GM21619 (cell line): ENCODE measurements around the gene ZNF681.
A peak's percentile ranks its signal among the peaks of the same experiment; 100 is the strongest.
"Not testable (repeated sequence)": the region's sequence is repeated elsewhere in the genome, so short reads cannot be mapped to it uniquely, and the experiment has no call there.

Source experiments
- ATAC-seq: cut with Tn5 transposase; IDR thresholded peaks from one replicate; pipeline ENCODE4 v1.9.1; 2021; ENCODE audit not compliant: unreplicated experiment

Gene ZNF681

DNA sequence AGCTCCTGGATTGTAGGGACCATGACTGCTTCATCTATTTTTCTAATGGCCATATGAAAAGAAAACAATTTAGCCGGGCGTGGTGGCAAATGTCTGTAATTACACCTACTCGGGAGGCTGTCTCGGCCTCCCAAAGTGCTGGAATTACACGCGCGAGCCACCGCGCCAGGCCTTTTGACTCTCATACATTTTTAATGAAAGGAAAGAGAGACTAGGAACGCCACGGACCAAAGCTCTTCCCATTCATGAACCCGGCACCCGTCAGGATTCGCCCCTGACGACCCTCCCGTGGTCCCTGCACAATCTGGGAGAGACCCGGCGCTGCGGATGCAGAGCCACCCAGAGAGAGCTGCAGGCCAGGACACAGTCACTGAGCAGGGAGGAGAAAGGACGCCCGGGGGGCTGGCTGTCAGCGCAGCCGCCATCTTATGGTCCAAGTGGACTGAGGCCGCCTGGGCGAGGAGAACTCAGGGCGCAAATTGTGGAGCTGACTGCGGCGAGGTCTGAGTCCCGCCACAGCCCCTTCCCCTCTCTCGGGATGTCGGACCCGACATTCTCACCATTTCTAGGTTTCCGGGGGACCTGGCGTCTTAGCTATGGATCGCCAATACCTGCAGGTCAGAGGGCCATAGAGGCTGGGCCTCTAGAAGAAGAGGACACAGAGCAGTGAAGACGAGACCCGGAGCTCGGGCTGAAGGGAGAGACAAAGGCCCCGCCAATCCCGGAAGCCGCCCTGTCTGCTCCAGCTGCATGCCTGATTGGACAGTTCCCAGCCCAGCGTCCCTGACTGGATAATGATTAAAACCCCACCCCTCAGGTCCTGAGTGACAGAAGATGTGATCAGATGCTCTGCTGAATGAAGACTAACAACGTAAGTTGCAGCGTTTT, at the start of gene ZNF681:
Gene ZNF681 (minus strand): TSS at position 705 of the 888 bp plus-strand sequence. CDS start 142 bp downstream, at position 563.
- peak; percentile 78 for ATAC-seq

DNA sequence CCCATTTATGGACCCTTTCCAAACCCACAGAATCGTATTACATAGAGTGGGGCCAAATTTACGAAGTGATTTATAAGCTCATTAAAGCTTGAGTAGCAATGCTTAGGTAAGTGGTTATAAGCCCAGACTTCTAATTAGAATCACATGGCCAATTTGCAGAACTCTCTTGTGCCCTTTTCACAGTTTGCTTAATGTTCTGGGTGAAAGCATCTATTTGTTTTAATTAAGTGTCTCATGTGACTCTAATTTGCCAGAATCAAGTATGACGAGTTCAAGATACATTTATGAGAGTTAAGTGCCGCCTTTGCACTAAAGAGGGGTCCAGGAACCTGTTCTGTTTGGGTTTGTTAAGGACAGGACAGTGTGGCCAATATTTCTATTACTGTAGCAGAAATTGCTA, 46.0 kb upstream of the ZNF681 start:
- ATAC-seq: no peak

DNA sequence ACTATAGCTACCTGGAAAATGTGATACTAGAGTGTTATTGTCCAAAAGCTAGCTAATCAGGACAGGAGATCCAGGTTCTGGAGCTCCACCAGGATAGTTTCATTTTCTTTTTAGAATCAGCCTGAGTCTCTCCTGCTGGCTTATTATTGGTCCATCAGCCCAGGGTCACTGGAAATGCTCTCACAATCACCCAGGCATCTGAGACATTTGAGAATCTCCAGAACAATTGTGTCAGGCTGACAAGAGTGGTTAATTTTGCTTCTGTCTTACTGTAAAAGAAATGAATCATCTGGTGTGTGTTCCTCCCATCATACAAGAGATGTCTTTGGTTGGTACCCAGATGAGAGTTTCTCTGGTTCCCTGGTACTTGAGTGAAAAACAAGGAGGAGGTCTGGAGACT, 43.6 kb upstream of the ZNF681 start:
- ATAC-seq: no peak

DNA sequence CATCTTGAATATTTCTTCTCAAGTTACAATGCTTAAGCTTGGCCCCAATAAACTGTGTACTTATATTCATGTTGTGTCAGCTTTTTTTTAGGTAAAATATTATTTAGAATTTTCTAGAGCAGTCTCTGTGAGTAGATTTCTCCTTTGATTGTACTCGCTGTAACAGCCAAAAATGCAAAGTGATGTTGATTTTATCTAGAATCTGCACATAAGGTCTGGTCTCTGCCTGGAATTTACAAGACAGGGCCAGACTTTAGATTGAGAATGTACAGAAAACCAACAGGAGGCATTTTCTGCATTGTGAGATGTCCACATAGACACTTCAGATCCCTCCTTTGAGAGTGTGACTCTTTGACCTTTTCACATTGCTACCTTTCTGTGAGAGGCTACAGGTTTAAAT, 43.1 kb upstream of the ZNF681 start:
- ATAC-seq: no peak

DNA sequence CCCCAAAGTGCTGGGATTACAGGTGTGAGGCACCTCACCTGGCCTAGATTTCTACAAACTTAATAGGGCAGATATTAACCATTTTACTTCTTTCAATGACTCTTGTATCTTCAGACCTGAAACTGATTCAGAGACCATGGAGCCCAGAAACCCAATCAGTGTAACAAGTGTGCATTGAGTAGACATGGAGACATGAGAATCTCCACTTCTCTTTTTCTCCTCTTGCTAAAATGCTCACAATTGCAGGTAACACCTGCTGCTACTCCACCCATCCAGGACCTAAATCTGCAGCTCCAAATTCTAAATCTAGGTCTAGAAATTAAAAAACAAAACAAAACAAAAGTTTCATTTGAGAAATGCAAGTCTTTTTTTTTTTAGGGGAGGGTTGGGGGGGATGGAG, 42.2 kb upstream of the ZNF681 start:
- ATAC-seq: no peak

DNA sequence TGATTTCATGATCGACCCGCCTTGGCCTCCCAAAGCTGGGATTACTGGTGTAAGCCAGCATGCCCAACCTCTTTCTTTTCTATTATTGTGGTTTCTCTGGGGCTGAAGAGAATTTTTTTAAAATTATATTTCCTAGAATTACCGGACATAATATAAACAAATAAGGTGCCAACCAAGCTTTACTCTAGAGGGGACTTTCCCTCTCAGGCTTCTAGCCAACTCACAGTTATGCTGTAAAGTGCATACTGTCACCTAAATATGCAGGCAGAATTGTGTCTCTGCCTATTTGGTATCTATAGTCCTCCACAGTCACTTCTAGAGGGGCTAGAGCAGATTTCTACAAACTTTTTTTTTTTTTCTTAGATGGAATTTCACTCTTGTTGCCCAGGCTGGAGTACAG, 41.6 kb upstream of the ZNF681 start:
- ATAC-seq: no peak

DNA sequence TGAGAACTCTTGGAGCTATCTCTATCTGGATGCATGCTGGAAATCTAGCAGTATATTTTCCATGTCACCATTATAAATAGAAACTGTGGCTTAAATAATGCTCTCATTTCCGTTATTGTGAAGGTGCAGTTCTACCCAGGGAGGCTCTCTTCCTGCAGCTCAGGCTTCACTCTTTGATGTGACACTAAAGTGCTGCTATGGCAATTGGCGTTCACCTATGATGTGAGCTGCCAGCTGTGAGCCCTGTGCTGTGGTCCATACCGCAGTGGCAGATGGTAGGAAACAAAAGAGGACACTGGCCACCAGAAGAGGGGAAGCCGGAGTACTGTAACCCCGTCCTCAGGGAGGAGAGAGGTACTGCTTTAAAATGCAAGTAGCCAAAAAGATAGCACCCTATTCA, 40.6 kb upstream of the ZNF681 start:
- no peak for ATAC-seq

DNA sequence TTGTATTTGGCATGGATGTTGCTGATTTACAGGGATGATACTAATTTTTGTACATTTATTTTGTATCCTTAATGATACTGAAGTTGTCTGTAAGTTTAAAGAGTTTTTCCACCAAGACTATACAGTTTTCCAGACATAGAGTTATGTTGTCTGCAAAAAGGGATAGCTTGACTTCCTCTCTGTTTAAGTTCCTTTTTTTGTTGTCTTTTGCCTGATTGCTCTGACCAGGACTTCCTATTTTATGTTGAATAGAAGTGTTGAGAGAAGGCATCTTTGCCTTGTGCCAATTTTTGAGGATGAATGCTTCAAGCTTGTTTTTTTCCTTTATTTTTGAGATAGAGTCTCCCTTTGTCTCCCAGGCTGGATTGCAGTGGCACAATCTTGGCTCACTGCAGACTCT, 36.8 kb upstream of the ZNF681 start:
- ATAC-seq: no peak

DNA sequence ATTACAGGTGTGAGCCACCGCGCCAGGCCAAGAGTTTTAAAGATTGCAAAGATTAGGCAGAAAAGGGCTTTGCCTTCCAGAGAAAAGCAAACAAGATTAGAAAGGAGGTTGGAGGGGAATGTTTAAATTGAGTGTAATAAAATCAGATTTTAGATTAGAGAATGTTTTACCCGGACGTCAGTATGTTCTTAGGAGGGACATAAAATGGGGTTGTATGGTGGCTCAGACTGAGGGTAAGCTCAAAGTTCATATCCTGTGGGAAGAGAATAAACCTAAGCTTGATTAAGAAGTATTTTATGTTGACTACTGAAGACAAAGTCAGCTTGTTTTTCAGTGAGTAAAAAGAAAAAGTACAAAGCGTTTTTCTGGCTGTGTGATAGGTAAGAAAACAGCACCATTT, 34.1 kb upstream of the ZNF681 start:
- no peak for ATAC-seq

DNA sequence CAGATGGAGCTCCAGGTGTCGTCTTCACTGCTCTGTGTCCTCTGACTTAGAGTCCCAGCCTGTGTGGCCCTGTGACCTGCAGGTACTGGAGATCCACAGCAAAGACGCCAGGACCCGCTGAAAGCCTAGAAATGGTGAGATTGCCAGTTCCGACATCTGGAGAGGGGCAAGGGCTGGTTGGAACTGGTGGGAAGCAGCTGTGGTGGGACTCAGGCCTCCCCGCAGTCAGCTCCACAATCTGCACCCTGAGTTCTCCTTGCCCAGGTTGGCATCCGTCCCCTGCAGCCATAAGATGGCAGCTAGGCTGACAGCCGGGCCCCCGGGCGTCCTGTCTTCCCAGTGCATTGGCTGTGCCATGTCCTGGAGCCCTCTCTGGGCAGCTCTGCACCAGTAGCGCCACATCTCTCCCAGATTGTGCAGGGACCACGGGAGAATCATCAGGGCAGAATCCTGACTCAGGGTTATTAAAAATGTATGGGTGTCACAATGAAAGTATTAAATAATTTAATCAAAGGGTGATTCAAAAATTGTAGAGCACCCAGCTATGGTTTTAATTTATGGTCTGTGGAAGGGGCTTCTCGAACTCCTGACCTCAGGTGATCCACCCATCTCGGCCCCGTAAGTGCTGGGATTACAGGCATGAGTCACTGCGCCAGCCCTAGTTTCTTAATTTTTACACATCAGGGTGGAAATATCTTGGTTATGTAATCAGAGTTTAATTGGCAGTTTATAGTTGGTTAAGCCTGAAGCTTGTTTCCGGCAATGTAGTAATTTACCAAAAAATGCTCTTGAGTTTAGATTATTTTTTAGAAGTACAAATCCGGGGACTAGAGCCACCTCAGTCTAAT, 32.2 kb upstream of the ZNF681 start:
- no peak for ATAC-seq

DNA sequence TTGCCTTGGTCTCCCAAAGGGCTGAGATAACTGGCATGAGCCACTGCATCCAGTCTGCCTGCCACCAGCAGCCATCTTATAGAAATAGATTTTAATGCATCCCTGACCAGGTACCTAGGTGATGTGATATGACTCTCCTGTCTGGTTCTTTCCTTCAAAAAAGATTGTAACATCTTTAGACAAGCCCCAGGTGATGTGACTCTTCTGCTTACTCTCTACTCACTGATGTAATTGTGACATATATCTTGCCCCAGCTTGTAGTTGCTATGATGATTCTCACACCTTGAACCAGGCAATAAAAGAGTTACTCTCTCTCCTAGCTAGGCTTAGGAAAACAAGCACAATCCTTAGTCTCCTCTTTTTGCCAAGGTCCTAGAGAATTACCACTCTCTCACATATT, 30.6 kb upstream of the ZNF681 start:
- ATAC-seq: no peak

DNA sequence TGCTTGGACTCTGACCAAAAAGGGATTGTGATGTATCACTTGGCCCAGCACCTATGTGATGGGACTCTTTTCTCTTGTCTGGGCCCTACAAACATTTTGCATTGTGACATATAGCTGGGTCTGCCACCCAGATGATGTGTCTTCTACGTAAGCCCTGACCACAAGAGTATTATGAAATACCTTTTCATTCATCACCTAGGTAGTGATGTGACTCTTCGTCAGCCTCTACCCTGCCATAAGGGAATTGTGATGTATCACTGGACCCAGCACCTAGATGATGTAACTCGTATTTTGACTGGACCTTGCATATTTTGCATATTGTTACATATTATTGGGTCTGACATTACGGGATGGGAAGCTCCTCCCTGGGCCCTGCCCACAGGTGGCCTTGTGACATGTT, 29.7 kb upstream of the ZNF681 start:
- ATAC-seq: no peak

DNA sequence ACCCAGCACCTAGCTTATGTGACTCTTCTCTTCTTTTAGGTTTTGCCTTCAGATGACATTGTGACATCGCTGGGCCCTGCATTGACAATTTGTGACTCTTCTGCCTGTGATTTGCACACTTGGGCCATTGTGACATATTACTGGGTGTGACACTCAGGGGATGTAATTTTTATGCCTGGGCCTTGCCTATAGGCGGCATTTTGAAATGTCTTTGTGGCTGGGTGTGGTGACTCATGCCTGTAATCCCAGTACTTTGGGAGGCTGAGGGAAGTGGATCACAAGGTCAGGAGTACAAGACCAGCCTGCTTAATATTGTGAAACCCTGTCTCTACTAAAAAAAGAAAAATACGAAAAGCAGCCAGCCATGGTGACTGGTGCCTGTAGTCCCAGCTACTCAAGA, 28.4 kb upstream of the ZNF681 start:
- ATAC-seq: no peak

DNA sequence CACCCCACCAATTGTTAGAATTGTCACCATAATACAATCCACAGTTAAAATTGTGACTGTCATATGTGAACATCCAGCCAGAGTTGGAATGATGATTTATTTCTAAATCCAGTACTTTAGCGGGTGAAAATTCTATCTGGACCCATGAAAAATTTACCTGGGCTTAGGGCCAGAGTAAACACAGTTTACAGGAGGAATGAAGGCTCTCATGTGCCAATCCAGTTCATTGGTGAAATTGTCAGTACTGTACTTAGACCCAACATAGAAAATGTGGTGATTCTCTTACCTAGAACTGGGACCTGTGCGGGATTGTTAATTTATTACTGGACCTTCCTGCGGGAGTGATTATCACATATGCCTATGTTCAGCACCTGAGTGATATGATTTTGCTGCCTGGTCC, 27.3 kb upstream of the ZNF681 start:
- no peak for ATAC-seq

DNA sequence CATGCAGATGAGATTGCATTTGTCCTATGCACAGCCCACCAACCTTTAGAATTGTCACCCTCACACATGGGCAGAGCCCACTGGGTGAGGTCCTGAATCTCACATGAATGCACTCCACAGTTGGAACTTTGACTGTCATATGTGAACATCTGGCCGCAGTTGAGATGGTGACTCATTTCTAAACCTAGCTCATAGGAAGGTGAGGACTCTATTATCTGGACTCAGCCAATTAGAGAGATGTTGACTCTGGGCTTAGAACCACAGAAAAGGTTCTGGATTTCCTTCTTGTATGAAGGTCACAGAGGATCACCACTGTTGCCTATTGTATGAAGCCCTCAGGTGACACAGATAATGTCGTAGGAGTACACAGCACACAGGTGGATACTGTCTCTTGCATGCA, 25.6 kb upstream of the ZNF681 start:
- ATAC-seq: no peak

DNA sequence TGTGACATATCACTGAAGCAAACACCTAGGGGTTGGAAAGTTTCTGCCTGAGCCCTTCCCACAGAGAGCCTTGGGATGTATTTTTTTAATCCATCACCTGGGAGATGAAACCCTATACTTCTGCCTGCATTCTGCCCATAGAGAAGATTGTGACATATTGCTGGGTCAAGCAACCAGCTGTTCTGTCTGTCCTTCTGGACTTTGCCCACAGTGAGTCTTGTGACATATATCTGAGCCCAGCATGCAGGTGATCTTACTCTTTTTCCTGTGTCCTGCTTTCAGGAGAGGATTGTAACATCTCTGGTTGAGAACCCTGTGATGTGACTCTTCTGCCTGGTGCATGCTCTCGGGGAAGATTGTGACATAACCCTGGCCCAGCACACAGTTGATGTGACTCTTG, 24.9 kb upstream of the ZNF681 start:
- no peak for ATAC-seq

DNA sequence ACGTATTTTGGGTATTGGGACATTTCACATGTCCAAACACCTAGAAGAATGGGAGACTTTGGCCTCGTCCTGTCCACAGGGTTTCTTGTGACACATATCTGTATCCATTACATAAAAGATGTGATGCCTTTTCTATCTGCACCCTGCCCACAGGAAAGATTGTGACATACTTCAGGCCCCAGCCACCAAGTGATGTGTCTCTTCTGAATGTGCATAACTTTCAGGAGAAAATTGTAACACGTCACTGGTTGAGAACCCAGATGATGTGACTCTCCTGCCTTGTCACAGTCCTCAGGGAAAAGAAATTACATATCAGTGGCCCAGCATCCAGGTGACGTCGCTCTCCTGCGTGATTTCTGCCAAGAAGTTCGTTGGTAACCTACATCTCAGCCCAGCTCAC, 21.0 kb upstream of the ZNF681 start:
- ATAC-seq: no peak

DNA sequence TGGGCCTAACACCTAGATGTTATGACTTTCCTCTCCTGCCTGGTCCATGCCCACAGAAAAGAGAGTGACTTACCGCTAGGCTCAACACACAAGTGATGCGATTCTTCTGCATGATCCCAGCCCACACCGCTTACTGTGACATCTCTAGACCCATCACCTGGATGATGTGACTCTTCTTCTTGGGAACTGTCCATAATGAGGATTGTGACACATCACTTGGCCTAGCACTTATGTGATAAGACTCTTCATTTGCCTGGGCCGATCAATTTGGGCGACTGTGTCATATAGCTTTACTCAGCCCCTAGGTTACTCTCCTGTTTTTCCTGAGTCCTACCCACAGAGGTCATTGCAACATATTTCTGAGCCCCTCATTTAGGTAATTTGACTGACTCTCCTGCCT, 19.9 kb upstream of the ZNF681 start:
- no peak for ATAC-seq

DNA sequence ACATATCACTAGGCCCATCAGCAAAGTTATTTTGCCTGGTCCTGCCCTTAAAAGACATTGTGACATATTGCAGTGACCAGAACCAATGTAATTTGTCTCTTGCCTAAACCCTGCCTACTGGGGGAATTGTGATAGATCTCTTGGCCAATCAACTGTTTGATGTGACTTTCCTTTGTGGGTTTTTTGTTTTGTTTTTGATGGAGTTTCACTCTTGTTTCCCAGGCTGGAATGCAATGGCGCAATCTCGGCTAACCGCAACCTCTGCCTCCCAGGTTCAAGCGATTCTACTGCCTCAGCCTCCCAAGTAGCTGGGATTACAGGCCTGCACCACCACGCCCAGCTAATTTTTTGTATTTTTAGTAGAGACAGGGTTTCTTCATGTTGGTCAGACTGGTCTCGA, 19.3 kb upstream of the ZNF681 start:
- not testable (repeated sequence) for ATAC-seq

DNA sequence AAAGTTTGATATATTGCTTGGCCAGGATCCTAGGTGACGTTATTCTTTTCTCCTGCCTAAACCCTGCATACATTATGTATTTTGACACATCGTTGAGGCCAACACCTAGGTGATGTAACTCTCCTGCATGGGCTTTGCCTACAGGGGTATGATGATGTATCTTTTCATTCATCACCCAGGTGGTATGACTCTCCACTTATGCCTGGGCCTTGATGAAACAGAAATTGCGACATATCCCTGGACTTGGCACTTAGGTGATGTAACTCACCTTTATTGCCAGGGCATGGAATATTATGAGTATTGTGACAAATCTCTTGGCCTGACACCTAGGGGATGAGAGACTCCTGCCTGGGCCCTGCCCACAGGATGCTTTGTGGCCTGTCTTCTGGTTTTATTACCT, 18.5 kb upstream of the ZNF681 start:
- no peak for ATAC-seq

DNA sequence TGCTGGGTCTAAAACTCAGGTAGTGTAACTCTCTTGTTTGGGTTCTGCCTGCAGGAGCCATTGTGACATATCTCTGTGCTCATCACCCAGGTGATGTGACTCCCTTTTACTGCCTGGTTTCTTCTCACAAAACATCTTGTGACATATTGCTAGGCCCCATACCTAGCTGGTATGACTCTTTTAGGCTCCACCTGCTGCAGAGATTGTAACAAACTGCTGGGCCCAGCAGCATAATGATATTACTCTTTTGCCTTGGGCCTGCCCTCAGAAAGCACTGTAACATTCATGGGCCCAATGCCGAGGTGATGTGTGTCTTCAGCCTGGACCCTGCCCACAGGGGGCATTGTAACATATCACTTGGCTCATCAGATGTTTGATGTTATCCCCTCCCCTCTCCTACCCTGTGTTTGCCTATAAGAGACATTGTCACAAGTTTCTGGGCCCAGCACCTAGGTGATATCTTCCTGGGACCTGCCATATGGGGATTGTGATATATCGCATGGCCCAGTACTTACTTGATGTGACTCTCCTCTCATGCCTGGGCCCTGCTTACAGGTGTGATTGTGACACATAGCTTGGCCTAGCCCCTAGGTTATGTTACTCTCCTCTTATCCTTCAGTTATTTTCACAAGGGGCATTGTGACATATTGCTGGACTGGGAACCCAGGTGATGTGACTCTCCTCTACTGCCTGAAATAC, 18.0 kb upstream of the ZNF681 start:
- no peak for ATAC-seq
